Prostate gland (tissue), 2 donors: ENCODE results near the gene IFT43. TPM values are rescaled to one million over a fixed set of nuclear protein-coding genes. Genes with fewer than 3 reads are reported as not detected.

Experiments
- DNase-seq: peaks from one replicate; pipeline ENCODE4 v3.0.0-alpha.2; 2019; ENCODE audit warnings: low spot score
- H3K27ac ChIP-seq, 2 donors: fragments of 200-600 bp; sonication (generic); 2 replicates each; pipeline ENCODE4 v1.5.1; 2017 to 2019
- H3K27me3 ChIP-seq: fragments of 200-600 bp; sonication (generic); replicated peaks from 2 replicates; pipeline ENCODE4 v1.5.1; 2019; ENCODE audit not compliant: insufficient read depth
- H3K36me3 ChIP-seq, 2 donors: fragments of 200-600 bp; sonication (generic); 1 replicate in 1 of 2; 2 replicates in 1 of 2; pipeline versions ENCODE4 v1.5.1 to v1.8.1; 2017 to 2019
- H3K4me1 ChIP-seq: fragments of 200-600 bp; sonication (generic); replicated peaks from 2 replicates; pipeline ENCODE4 v1.5.1; 2019
- H3K4me3 ChIP-seq, 2 donors: fragments of 200-600 bp; sonication (generic); 2 replicates each; pipeline ENCODE4 v1.5.1; 2017 to 2019
- H3K9me3 ChIP-seq: fragments of 200-600 bp; sonication (generic); 2 replicates; pipeline ENCODE4 v1.5.1; 2017
- CTCF ChIP-seq, 4 experiments: fragments of 200-600 bp in 2 of 4; fragments of 450-650 bp in 2 of 4; sonication (generic) in 2 of 4; IDR thresholded peaks; 1 replicate in 3 of 4; 2 replicates in 1 of 4; pipeline ENCODE4 v1.5.1; 2016 to 2019; ENCODE audit warnings: antibody characterized with exemption in 4 of 4, mild to moderate bottlenecking in 2 of 4, moderate library complexity in 2 of 4
- POLR2A ChIP-seq: fragments of 450-650 bp; IDR thresholded peaks from one replicate; pipeline ENCODE4 v1.6.1; 2016; ENCODE audit warnings: antibody characterized with exemption, mild to moderate bottlenecking
- POLR2AphosphoS5 ChIP-seq: sonication (generic); formaldehyde crosslinking; IDR thresholded peaks from one replicate; pipeline ENCODE4 v1.6.1; 2017; ENCODE audit warnings: antibody characterized with exemption
- WGBS: methylation state at CpG from one replicate; pipeline ENCODE4 v1.1.5; 2018; 5-methylcytosine and 5-hydroxymethylcytosine counted together
- intact Hi-C: fragments of 100-400 bp; cut with DNase I; formaldehyde crosslinking; loops from one replicate; pipeline ENCODE4 v1.14.2; 2022
- total RNA-seq, 2 donors: library from RNA; depleted of rRNA; stranded (reverse); fragments of >200 nt; gene quantifications; one replicate each; pipeline ENCODE4 v1.1.0, GENCODE V29; 2016

Gene IFT43
- total RNA-seq, 2 donors from 2014 or later, result 43.1 to 55.9 TPM

- WGBS, result 25% methylated on average over 16 of the region's 16 CpGs
Observed at GRCh38 chr14:76117789-76118484, 132.4 kb downstream of the IFT43 start.

GRCh38 chr14:76118594-76118993 is 133.0 kb downstream of the IFT43 start:
- intact Hi-C loops, result no loop called here

More at GRCh38 chr14:76117789-76118484, 132.4 kb downstream of the IFT43 start:
- Histone ChIP-seq H3K4me1 (no peaks in the 10 kb centered on the region), H3K27me3 (no peaks in the 10 kb centered on the region), H3K27ac (no peak overlapping the region), H3K36me3 (no peaks in the 10 kb centered on the region), H3K4me3 (no peak overlapping the region), H3K9me3 (no peaks in the 10 kb centered on the region)
- TF ChIP-seq POLR2A (no peak), CTCF (IDR thresholded peaks at IDR 0.05) (no peak), POLR2AphosphoS5 (no peak)
- intact Hi-C loops, result no loop called here
- no peak for DNase-seq

GRCh38 chr14:76121089-76121748 is 135.7 kb downstream of the IFT43 start:
- WGBS, result 79% methylated on average over 4 of the region's 4 CpGs
- no peak for TF ChIP-seq POLR2A
- TF ChIP-seq CTCF (IDR thresholded peaks at IDR 0.05), result no peak
- no peak for DNase-seq
- intact Hi-C loops, result no loop called here
- H3K4me3 ChIP-seq, result no peak overlapping the region
- H3K9me3 ChIP-seq, result no peaks in the 10 kb centered on the region
- H3K4me1 ChIP-seq, result no peaks in the 10 kb centered on the region
- H3K27me3 ChIP-seq, result no peaks in the 10 kb centered on the region
- H3K27ac ChIP-seq, result no peak overlapping the region
- H3K36me3 ChIP-seq, result no peaks in the 10 kb centered on the region

More at GRCh38 chr14:76118594-76118993, 133.0 kb downstream of the IFT43 start:
- 80% methylated on average over 4 of the region's 4 CpGs for WGBS
- Histone ChIP-seq H3K36me3 (no peaks in the 10 kb centered on the region), H3K9me3 (no peaks in the 10 kb centered on the region), H3K4me3 (no peak overlapping the region), H3K27ac (no peak overlapping the region), H3K27me3 (no peaks in the 10 kb centered on the region), H3K4me1 (no peaks in the 10 kb centered on the region)
- TF ChIP-seq POLR2AphosphoS5 (no peak), CTCF (IDR thresholded peaks at IDR 0.05) (no peak), POLR2A (no peak)
- no peak for DNase-seq

GRCh38 chr14:76123426-76124225 is 138.1 kb downstream of the IFT43 start:
- Histone ChIP-seq H3K27ac (no peak overlapping the region), H3K4me3 (no peak overlapping the region), H3K4me1 (no peaks in the 10 kb centered on the region), H3K9me3 (no peaks in the 10 kb centered on the region), H3K27me3 (no peaks in the 10 kb centered on the region), H3K36me3 (no peaks in the 10 kb centered on the region)
- intact Hi-C loops, result no loop called here
- TF ChIP-seq POLR2A (no peak), POLR2AphosphoS5 (no peak), CTCF (IDR thresholded peaks at IDR 0.05) (no peak)
- WGBS, result 75% methylated on average over 10 of the region's 10 CpGs
- no peak for DNase-seq
